GM19397 (cell line): Measurements from ENCODE around the gene GPR15.

Experiments used
- ATAC-seq: cut with Tn5 transposase; IDR thresholded peaks from one replicate; pipeline ENCODE4 v1.9.1; 2021; ENCODE audit warnings: mild to moderate bottlenecking, moderate library complexity; ENCODE audit not compliant: unreplicated experiment

Gene GPR15

DNA sequence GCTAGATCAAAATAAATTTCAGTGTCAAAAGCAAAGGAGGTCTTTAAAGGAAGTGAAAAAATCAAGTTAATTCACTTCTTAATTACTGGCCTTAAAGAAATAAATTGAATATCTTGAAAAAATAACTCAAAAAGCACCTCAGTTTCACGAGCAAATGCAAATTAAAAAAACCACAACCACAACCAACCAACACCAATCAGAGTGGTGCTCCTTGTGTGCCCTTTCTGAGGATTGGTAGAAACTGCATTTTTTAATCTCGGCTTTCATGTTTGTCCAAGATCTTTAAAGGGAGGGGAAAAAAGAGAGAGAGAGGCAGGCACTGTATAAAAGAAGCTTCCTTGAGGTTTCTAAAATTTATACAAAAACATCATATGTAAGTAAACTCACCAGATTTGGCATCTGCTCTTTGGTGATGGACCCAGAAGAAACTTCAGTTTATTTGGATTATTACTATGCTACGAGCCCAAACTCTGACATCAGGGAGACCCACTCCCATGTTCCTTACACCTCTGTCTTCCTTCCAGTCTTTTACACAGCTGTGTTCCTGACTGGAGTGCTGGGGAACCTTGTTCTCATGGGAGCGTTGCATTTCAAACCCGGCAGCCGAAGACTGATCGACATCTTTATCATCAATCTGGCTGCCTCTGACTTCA lies at the start of gene GPR15:
GPR15 (plus strand) TSS at position 357 of the 653 bp plus-strand sequence; CDS start at position 413, 56 bp downstream.
- ATAC-seq: peak; percentile 25

DNA sequence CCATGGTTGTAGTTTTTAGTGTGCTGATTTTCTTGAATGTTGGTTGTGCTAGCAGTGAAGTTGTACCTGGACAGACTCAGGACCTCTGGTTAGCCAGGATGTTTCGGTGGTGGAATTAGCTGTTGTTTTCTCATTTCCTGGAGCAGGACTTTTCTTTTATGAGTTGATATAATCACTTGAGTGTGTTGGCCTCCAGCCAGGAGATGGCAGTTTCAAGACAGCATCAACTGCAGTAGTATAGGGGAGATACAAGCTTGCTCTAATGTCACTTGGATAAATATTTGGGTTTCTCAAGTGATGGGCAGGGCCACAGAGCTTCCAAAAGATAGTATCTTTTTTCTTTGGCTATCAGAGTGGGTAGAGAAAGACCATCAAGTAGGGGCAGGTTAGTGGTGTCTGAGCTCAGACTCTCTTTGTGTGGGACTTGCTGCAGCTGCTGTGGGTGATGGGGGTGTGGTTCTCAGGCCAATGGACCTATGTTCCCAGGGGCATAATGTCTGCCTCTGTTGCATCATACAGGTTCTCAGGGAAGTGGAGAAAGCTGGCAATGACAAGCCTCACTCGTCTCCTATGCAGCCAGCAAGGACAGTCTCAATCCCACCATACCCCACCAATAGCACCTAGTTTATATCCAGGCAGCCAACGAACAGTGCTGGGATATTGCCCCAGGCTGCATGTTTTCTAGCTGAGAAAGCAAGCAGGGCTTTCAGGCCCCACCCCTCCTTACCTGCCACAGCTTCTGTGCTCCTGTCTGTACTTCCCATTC lies 48.9 kb upstream of the GPR15 start:
- ATAC-seq: no peak

DNA sequence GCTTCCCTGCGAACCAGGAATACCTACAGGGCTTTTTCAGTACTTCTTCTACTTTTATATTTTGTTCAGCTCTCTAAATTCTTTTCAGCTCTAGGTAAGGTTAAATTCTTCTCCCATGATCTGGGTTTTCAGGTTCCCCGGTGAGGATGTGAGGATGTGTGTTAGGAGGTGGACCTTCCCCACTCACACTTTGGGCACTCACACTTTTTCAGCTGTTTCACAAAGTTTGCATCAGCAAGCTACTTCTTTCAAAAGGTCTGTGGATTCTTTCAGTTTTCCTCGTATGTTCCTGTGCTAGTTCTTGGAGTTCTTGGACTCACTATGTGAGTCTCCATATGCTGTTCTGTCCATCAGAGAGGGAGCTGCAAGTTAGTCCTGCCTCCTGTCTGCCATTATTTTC lies 48.2 kb upstream of the GPR15 start:
- ATAC-seq: no peak

DNA sequence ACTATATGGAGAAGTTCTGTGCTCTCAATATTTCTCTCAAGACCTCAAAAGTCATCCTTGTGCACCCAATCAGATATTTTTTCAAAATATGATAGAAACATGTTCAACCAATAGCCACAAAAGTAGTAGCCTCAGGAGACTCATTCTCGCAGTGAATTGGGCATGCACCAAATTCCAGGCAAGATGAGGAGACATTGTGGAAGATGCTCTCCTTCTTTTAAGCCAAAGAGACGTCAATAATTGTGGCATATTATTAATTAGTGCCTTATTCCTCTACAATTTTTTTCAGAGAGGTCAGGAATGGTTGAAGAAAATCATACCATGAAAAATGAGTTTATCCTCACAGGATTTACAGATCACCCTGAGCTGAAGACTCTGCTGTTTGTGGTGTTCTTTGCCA lies 34.4 kb upstream of the GPR15 start, which contains the start of gene OR5K2:
OR5K2 (plus strand) TSS at position 301 of the 400 bp plus-strand sequence; CDS start at position 301, 0 bp downstream.
- ATAC-seq: no peak

DNA sequence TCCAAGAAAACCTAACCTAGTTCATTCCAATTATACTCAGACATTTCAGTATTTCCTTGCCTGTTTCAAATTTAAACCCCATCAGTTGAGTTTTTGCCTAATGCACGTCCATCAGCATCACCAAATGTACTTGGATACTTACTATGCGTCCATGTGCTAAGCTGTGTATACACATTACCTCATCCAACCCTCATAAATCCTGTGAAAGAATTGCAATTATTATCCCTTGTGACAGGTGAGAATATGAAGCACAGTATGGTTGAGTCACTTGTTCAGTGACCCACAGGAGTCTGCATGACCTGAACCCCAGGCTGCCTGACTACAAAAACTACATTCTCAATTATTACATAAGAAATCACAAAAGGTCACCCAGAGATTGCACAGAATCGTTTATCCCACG lies 31.8 kb upstream of the GPR15 start:
- ATAC-seq: no peak

DNA sequence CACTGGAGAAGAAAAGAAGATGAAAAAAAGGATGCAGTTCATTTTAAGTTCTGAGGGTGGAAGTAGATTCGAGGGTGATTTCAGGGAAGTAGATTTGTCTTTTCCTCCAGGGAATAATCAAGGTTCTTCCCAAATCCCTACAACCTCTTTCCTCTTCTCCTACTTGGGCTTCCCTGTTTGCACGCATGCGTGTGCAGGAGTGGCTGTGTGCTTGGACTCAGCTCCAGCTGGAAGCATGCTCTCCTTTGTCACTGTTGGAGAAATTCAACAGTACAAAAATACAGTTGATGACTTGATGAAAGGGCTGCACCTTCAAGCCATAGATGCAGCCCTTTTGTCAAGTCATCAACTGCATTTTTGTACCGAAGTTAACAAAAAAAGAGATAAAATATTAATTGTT lies 30.5 kb upstream of the GPR15 start:
- ATAC-seq: no peak

DNA sequence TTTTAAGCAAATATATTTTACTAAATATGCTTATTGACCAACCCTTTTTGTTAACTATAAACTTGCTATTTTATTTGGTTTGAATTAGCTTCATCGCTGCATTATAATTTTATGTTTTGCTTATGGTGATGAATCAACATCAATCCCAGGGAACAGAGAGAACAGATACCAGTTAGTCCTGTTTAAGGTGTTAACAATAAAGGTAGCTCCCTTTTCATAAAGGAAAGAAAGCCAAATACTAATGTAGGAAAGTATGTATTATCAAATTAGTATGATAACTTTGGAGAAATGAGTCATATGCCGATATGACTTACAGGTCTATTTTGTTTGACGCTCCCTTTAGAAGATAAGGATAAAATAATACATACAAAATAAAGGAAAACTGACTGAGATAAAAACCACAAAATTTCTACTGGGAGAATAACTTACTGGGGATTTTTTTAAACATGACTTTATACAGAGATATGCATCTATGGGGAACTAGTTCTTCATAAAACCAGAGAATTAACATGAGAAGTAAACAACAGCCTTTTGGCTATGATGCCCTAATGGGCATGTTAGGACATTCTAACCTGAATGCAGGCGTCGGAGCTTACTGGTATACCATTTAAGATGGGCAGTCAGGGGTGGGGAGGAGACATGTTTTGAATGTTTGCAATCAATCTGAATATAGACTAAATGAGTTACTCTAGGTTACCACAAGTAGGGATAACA lies 29.8 kb upstream of the GPR15 start:
- no peak for ATAC-seq

DNA sequence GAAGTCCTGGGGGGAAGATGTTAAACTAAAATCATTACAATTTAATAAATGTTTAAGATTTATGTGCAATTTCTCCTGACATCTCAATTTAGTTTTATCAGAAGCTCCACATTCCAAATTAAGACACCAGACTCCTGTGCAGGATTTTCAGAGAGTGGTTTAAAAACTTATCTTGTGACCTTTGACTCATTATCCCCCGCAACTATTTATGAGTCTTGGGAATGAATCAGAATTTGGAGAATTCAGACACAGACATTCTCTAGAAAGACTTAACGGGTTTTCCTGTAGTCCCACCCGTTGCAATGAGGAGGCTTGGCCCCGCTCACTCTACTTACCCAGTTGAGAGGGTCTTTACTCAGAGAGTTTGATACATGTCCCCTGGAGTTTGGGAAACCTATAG lies 27.2 kb upstream of the GPR15 start:
- no peak for ATAC-seq

DNA sequence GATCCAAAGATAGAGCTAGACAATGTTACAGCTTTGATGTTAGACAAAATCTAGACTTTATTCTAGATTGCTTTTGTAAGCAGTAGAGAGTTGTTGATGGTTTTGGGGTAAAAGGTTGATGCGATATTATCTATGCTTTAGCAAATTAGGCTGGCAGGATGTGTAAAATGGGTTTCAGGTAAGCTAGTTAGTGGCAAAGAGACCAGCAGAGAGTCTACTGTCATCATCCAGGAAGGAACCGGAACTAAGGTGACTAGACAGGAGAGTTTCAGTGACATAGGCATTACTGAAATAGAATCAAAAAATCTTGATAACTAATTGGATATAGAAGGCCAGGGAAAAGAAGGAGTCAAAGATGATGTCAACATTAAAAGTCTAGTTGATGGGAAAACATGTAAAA lies 23.2 kb upstream of the GPR15 start:
- no peak for ATAC-seq

DNA sequence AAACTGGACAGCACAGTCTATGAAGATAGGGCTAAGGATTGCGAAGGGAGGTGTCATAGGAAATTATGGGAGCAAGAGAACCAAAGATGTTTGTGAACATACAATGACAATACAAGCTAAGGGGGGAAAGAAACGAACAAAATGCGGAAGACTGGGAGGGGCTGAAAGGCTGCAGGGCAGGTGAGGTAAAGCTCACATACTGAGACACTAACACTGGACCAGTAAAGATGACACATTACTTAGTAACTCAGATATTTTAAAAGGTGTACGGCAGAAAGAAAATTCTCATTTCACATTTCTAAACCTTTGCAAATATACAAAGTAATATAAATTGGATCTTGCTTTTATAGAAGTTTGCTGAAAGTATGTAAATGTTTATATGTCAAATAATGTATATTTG lies 19.2 kb upstream of the GPR15 start:
- ATAC-seq: no peak

DNA sequence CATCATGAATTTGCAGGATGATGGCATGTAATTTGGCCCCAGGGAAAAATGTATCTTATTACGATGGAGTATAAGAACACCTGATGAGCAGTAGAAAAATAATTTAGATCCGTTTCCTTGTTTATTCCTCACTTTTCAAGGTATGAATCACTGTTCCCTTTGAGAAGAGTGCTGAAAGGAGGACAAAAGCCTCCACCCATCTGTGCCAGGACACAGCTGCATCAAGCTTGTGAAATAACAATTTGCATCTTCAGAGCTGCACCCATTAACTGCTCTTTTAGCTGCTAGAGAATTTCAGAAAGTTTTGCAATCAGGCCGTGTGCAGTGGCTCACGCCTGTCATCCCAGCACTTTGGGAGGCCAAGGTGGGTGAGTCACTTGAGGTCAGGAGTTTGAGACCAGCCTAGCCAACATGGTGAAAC lies 18.7 kb upstream of the GPR15 start:
- ATAC-seq: no peak

DNA sequence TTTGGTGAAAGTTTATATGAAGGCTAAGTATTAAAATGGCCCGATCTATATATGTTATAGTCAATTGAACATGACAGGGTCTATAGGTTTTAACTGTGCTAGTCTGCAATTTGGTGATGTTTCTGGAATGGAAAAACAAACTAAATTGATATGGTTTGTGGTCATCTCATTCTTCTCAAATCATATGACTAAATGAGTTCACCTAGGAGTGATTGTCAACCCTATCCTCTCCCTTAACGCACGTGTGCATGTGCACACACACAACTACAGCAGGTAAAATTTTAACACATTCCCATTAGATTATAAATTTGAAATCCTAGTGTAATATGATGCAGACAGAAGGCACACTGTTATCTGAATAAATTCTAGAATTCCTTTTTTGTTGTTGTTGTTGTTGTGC lies 18.0 kb upstream of the GPR15 start:
- ATAC-seq: no peak

DNA sequence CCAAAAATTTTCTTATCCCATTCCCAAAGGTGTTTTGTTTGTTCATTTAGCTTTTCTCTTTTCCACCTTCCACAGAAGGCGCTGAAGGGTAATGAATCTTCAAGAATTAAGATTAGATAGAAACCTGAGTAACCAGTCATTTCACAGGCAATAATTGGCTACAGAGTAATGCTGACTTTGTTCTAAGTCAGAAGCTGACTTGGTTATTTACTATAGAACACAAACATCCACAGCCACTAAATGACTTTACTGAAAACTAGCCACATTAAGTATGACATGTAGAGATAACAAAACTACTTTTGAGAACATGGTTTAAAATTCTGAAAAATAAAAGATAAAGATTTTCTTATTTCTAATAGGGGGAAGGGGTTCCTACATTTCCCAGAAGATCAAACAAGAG lies 16.8 kb upstream of the GPR15 start:
- ATAC-seq: no peak

DNA sequence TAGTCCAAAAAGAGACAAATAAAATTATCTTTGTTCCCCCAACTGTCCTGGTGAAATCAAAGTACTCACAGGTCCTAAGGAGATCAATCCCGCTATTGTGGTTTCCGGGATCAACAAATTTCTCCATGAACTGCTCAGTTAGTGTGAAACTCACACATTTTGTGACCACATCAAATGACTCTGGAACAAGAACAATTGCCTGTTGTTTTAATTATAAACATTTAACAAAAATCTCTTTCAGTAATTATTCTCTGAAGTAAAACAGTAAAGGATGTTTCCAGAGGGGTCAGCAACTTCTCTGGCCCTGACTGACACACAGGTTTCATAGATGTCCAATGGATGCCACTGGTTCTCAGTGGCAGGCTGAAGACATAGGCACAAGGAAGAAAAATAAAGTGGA lies 13.0 kb upstream of the GPR15 start:
- no peak for ATAC-seq

DNA sequence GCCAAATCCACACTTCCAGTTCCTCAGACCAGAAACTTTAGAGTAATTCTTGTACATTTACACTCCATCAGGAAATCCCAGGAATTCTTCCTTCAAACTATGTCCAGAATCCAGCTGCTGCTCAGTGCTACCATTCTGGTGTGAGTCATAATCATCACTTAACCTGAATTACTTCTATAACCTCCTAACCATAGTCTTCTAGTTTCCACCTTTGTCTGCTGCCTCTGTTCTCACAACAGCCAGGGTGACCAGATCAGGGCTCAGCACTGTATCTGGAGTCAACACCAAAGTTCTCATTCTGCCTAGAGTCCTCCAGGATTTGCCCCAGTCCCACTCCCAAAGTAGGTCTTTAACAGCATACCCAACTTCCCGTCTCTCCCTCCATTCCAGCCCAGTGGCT lies 12.4 kb upstream of the GPR15 start:
- no peak for ATAC-seq

DNA sequence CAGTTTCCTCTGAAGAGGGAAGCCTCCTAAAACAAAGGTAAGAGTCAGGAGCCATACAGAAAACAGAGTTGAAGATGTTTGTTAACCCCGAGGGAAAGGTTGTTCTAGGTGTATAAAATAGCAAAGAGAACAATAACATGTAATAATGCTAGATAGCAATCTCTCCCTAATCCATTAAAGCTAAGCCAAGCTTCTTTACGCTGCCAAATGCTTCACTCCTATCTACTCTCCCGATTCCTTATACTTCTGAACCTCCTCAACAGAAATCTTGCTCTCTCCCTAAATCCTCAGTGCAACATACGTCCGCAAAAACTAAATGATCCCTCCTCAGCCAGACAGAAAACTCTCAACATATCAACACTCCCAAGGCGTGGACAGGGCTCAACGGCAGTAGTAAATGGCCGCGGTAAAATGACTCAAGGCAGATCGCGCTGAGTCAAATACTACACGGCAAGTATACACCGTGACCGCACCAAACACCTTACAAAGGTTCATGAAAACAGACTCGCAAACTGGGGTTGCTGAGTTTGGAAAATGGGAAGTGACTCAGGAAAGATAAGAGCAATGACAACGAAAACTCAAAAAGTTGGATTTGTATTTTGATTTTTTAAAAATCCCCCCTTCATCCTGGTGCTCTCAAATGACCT lies 9.8 kb upstream of the GPR15 start:
- peak; percentile 36 for ATAC-seq

DNA sequence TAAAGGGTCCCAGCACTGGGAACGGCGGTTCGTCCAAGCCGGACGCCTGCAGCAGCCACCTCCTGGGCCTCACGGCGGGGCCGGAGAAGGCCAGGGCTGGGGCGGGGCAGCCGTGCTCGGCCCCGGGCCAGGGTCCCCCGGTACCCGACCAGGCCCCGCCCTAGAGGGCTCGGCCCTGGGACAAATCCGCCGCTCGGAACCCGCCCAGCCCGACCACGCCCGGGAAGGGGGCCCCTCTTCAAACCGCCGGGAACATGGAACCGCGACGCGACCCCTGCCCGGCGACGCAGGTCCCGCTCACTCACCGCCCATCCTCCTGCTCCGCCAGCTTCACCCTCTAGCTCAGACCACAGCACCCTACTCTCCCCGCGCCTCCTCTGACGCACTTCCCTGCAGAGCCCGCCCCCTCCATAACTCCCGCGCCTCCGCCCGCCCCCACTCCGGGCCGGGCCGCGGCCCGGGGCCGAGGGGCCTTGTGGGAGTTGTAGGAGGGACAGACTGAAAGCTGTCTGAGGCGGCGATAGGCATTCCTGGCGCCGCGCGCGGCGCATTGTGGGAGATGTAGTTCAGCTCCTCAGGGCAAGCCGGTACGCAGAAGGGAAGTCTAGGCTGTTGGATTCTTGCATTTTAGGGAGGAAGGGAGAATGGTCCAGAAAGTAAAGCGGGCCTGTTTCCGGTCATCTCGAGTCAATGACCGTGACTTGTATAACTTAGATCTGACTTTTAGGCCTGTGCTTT lies 9.1 kb upstream of the GPR15 start, which contains the start of gene CLDND1:
CLDND1 (minus strand) TSS at position 359 of the 738 bp plus-strand sequence. CDS start 1,478 bp downstream, outside the sequence.
- peak; percentile 91 for ATAC-seq

DNA sequence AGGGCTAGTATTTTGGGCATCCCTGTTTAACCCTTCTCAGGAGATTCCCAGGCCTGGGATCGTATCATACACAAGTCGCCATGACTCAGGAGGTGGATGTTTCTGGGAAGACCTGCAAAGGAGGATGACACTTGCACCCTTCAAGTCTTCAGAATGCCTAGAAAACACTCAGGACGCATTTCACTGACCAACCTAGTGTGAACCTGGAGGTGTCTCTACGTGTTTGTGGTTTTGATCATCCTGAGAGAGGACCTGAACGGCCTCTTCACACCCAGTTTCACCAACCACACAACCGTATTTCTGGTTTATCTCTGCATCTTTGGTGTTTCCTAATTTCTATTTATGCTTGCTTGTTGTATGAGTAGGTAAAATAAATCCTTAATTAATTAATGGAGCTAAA lies 6.3 kb upstream of the GPR15 start:
- ATAC-seq: no peak

DNA sequence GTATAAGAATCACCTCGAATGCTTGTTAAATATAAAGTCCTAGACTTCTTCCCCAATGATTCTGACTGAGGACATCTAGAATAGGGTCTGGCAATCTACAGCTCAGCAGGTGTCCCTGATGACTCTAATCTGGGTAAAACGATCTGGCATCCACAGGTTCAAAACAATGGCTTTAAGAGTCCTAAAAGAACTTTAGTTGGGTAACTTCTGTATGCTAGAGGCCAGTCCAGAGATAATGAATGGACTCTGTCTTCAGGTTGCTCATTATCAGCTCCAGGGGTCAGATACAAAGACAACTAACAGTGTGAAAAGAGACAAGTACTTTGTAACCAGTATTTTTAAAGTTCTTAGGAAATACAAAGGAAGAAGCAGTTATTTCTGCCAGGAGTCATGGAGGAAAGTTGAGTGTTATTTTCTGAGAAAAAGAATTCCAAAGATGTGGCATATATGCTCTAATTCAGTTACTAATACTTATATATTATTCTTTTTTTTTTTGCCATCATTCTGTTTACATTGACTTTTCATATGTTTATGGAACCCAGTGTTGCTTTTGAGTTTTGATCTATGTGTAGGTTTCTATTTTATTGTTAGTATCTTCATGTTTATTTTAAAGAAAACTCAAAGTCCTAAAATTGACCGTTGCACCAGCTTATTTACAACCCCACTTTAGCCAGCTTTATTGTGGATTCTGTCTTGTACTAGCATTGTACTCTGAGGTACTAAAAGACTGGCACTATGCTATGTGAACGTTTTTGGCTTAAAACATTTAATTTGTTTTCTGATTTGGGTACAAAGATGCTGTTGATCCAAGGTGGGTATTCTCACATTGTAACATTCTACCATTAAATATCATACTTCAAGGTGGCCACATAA lies 3.1 kb upstream of the GPR15 start:
- ATAC-seq: no peak
